Activated B cell treated with CpG ODN at 0.5 μM for 24 hours (primary cell): ENCODE measurements around the gene TMEM225. TPM values are rescaled to one million over a fixed set of nuclear protein-coding genes. Genes with fewer than 3 reads are reported as not detected.

ENCODE experiments used
- ATAC-seq: fragments of 200-7000 bp; cut with Tn5 transposase; one replicate; pipeline ENCODE4 v1.10.0; 2021; ENCODE audit warnings: low read depth, mild to moderate bottlenecking, moderate library complexity
- CTCF ChIA-PET: fragments of 350-600 bp; sonication (Branson Sonifier 250); formaldehyde crosslinking; loops from one replicate; lab custom pipeline; 2021; ENCODE audit warnings: antibody characterized with exemption; lab: Charles Lee
- POLR2A ChIA-PET: fragments of 350-600 bp; sonication (Branson Sonifier 250); formaldehyde crosslinking; loops from one replicate; lab custom pipeline; 2021; ENCODE audit warnings: antibody characterized with exemption; lab: Charles Lee
- DNase-seq: peaks from one replicate; pipeline ENCODE4 v3.0.0; 2022
- H3K27ac Mint-ChIP-seq: one replicate; pipeline ENCODE4 v1.8.0; 2020; ENCODE audit warnings: mixed read lengths
- H3K27me3 Mint-ChIP-seq: one replicate; pipeline ENCODE4 v1.8.0; 2021; ENCODE audit warnings: mixed read lengths
- H3K36me3 Mint-ChIP-seq: one replicate; pipeline ENCODE4 v1.8.0; 2021; ENCODE audit warnings: low read depth, mixed read lengths
- H3K4me1 Mint-ChIP-seq: one replicate; pipeline ENCODE4 v1.8.0; 2021; ENCODE audit warnings: mixed read lengths
- H3K4me3 Mint-ChIP-seq: one replicate; pipeline ENCODE4 v1.8.0; 2020; ENCODE audit warnings: mild to moderate bottlenecking, mixed read lengths
- H3K9me3 Mint-ChIP-seq: one replicate; pipeline ENCODE4 v1.8.0; 2020; ENCODE audit warnings: mixed read lengths
- intact Hi-C: fragments of 100-400 bp; cut with micrococcal nuclease; formaldehyde crosslinking; loops from one replicate; pipeline ENCODE4 v1.15.1; 2024
- total RNA-seq: library from RNA; stranded (reverse); gene quantifications from 2 replicates; pipeline ENCODE4 v1.2.3, GENCODE V29; 2022
- TF ChIP-seq, protein P1 (sequence below): fragments of 200-600 bp; IDR thresholded peaks from one replicate; pipeline ENCODE4 v1.8.0; 2022; ENCODE audit warnings: antibody characterized with exemption, mild to moderate bottlenecking

Gene TMEM225
- total RNA-seq, 1 donor from 2014 or later, result not detected

DNA sequence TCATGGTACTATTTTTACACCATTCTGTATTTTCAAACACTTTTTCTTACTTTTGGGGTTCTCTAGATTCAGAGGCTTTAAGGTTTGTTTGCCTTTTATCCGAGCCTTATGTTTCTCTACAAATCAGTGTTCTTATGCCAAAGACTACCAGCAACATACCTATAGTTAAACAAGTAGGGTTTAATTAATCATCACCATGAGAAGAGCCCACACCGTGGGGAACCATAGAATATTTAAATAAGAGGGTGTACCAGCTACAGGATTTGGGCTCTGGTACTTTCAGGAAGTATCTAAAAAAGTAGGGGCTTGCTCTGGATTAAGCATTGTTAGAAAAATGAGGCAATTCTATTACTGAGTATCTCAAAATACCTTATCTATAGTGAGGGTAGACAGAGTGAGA lies 25.7 kb downstream of the TMEM225 start:
- H3K4me1 Mint-ChIP-seq, result no peaks in the 10 kb centered on the region
- no peaks in the 10 kb centered on the region for H3K36me3 Mint-ChIP-seq
- no peak overlapping the region for H3K27ac Mint-ChIP-seq
- H3K4me3 Mint-ChIP-seq, result no peak overlapping the region
- ChIA-PET CTCF (no interaction called here), POLR2A (no interaction called here)
- no peak for ATAC-seq
- TF ChIP-seq, protein P1, sequence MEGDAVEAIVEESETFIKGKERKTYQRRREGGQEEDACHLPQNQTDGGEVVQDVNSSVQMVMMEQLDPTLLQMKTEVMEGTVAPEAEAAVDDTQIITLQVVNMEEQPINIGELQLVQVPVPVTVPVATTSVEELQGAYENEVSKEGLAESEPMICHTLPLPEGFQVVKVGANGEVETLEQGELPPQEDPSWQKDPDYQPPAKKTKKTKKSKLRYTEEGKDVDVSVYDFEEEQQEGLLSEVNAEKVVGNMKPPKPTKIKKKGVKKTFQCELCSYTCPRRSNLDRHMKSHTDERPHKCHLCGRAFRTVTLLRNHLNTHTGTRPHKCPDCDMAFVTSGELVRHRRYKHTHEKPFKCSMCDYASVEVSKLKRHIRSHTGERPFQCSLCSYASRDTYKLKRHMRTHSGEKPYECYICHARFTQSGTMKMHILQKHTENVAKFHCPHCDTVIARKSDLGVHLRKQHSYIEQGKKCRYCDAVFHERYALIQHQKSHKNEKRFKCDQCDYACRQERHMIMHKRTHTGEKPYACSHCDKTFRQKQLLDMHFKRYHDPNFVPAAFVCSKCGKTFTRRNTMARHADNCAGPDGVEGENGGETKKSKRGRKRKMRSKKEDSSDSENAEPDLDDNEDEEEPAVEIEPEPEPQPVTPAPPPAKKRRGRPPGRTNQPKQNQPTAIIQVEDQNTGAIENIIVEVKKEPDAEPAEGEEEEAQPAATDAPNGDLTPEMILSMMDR, result no peak
- peaks cover 4% of the 10 kb centered on the region for H3K9me3 Mint-ChIP-seq
- intact Hi-C loops, result no loop called here
- DNase-seq, result no peak
- H3K27me3 Mint-ChIP-seq, result no peaks in the 10 kb centered on the region

DNA sequence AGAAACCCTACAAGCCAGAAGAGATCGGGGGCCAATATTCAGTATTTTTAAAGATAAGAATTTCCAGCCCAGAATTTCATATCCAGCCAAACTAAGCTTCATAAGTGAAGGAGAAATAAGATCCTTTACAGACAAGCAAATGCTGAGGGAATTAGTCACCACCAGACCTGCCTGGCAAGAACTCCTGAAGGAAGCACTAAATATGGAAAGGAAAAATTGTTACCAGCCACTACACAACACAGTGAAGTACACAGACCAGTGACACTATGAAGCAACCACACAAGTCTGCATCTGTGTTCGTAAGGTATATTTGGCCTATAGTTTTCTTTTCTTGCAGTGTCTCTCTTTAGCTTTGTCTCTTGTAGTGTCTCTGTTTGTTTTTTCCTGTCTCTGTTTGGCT lies 29.0 kb downstream of the TMEM225 start:
- intact Hi-C loops, result no loop called here
- Mint-ChIP-seq H3K4me1 (no peaks in the 10 kb centered on the region), H3K4me3 (no peak overlapping the region), H3K27ac (no peak overlapping the region), H3K27me3 (peaks cover 2% of the 10 kb centered on the region), H3K36me3 (no peaks in the 10 kb centered on the region), H3K9me3 (peaks cover 4% of the 10 kb centered on the region)
- TF ChIP-seq, protein P1, result no peak
- POLR2A ChIA-PET, result no interaction called here
- CTCF ChIA-PET, result no interaction called here
- ATAC-seq (no peak), DNase-seq (no peak)

DNA sequence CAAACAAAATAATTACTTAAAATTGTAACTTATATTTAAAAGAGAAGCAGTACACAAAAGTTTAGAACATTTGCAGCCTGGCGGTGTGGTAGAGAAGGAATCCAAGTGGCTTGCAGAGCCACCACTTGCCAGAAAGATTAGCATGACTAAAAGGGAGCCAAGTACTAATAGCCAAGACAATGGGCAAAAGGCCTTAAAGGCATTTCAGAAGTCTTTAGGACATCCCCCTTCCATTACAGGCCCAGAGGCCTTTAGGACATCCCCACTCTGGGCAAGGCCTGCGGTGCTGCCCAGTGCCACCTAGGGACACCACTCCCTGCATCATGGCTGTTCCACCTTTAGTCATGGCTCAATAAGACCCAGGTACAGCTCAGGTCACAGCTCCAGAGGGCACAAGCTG lies 32.4 kb downstream of the TMEM225 start:
- Mint-ChIP-seq H3K27ac (no peak overlapping the region), H3K27me3 (peaks cover 10% of the 10 kb centered on the region), H3K36me3 (no peaks in the 10 kb centered on the region), H3K4me1 (no peaks in the 10 kb centered on the region), H3K9me3 (peaks cover 4% of the 10 kb centered on the region), H3K4me3 (no peak overlapping the region)
- ATAC-seq (no peak), DNase-seq (no peak)
- ChIA-PET POLR2A (no interaction called here), CTCF (no interaction called here)
- intact Hi-C loops, result no loop called here
- TF ChIP-seq, protein P1, result no peak

DNA sequence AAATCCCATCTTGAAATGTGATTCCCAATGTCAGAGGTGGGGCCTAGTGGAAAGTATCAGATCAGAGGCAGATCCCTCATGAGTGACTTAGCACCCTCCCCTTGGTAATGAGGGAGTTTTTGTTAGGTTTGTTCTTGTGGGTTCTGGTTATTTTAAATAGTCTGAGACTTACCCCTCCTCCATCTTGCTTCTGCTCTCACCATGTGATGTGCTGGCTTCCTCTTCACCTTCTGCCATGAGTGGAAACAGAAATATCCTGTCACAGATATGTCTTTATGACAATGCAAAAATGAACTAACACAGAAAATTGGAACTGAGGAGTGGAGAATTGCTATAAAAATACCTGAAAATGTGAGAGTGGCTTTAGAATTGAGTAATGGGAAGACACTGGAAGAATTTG lies 33.1 kb downstream of the TMEM225 start:
- CTCF ChIA-PET, result no interaction called here
- intact Hi-C loops, result no loop called here
- POLR2A ChIA-PET, result no interaction called here
- Mint-ChIP-seq H3K4me3 (no peak overlapping the region), H3K27ac (no peak overlapping the region), H3K9me3 (peaks cover 4% of the 10 kb centered on the region), H3K27me3 (peaks cover 10% of the 10 kb centered on the region), H3K4me1 (no peaks in the 10 kb centered on the region), H3K36me3 (no peaks in the 10 kb centered on the region)
- no peak for ATAC-seq
- DNase-seq, result no peak
- TF ChIP-seq, protein P1, result no peak

DNA sequence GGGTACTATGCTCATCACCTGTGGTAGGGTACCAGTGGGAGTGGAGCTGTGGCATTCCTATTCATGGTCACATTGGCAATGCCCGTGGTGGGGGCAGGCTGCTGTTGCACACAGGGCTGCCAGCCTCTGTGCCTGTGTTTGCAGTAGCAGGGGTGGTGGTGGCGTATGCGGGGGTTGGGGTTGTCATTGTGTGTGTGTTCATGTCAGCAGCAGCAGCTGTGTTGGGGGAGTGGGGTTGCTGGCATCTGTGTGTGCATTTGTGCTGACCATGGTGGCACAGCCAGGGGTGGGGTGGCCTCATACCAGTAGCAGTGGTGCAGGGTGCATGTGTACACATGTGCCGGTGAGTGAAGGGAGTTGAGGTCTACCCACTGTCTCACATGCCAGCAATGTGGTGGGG lies 34.4 kb downstream of the TMEM225 start:
- H3K36me3 Mint-ChIP-seq, result no peaks in the 10 kb centered on the region
- H3K27ac Mint-ChIP-seq, result no peak overlapping the region
- peaks cover 10% of the 10 kb centered on the region for H3K27me3 Mint-ChIP-seq
- TF ChIP-seq, protein P1, result no peak
- intact Hi-C loops, result no loop called here
- CTCF ChIA-PET, result no interaction called here
- H3K4me1 Mint-ChIP-seq, result no peaks in the 10 kb centered on the region
- ATAC-seq (no peak), DNase-seq (no peak)
- H3K4me3 Mint-ChIP-seq, result no peak overlapping the region
- POLR2A ChIA-PET, result no interaction called here
- no peaks in the 10 kb centered on the region for H3K9me3 Mint-ChIP-seq
